HG03280 (cell line): ENCODE data around the gene IRF2BP2.

Experiments used
- ATAC-seq: cut with Tn5 transposase; IDR thresholded peaks from one replicate; pipeline ENCODE4 v1.9.1; 2021; ENCODE audit warnings: mild to moderate bottlenecking, moderate library complexity; ENCODE audit not compliant: unreplicated experiment

IRF2BP2 gene

GRCh38 chr1:234559902-234560676, 49.9 kb downstream of the IRF2BP2 start:
- ATAC-seq: no peak

- no peak for ATAC-seq
These were observed 50.7 kb downstream of the IRF2BP2 start for GRCh38 chr1:234559152-234559901.

GRCh38 chr1:234558330-234558836, 51.6 kb downstream of the IRF2BP2 start:
- ATAC-seq: no peak

GRCh38 chr1:234556245-234556943, 53.6 kb downstream of the IRF2BP2 start:
- ATAC-seq: no peak

GRCh38 chr1:234555390-234556024, 54.5 kb downstream of the IRF2BP2 start:
- no peak for ATAC-seq

GRCh38 chr1:234554698-234555311, 55.2 kb downstream of the IRF2BP2 start:
- ATAC-seq: no peak
